ENCODE measurements around the gene KCNQ1.

GRCh38 chr11:2896047-2896446 is 451.2 kb downstream of the KCNQ1 start:
- TF ChIP-seq POLR2A (IDR thresholded peaks at IDR 0.05; ENCODE audit: low read depth, low read length): no peak
- TF ChIP-seq POLR2AphosphoS5 (IDR thresholded peaks at IDR 0.05; ENCODE audit: low read depth, low read length): no peak

Data from GM12892 (cell line).